GM19238 (cell line): ENCODE data around the gene ZBTB11.
"Not testable (repeated sequence)": the region's sequence is repeated elsewhere in the genome, so short reads cannot be mapped to it uniquely, and the experiment has no call there.

ENCODE experiments used
- DNase-seq: peaks from one replicate; pipeline ENCODE4 v3.0.0; 2011; ENCODE audit warnings: low spot score; ENCODE audit not compliant: insufficient read length

Gene ZBTB11

DNA sequence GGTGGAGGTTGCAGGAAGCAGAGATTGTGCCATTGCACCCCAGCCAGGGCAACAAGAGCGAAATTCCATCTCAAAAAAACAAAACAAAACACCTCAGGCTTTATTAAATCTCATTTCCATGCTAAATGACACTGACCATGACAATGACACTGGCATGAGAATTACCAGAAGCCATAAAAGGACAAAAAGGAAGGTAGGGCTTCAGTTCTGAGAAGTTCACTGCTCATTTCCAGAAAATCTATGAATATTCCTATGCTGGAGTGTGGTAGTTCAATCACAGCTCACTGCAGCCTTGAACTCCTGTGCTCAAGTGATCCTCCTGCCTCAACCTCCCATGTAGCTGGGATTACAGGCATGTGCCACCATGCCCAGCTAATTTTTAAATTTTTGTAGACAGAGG lies 58.2 kb downstream of the ZBTB11 start:
- DNase-seq = no peak

DNA sequence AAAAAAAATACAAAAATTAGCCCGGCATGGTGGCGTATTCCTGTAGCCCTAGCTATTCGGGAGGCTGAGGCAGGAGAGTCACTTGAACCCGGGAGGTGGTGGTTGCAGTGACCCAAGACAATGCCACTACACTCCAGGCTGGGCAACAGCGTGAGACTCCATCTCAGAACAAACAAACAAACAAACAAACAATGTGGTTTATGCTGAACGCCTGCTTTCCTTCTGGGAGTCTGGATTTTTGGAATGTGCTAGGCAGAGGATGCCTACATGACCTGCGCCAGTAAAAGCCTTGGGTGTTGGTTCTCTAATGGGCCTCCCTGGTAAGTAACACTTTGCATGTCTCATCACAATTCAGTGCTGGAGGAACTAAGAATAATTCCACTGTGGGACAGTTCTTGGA lies 59.5 kb downstream of the ZBTB11 start:
- no peak for DNase-seq

- no peak for DNase-seq
Observed at GRCh38 chr3:101615525-101615924, 61.4 kb downstream of the ZBTB11 start.

DNA sequence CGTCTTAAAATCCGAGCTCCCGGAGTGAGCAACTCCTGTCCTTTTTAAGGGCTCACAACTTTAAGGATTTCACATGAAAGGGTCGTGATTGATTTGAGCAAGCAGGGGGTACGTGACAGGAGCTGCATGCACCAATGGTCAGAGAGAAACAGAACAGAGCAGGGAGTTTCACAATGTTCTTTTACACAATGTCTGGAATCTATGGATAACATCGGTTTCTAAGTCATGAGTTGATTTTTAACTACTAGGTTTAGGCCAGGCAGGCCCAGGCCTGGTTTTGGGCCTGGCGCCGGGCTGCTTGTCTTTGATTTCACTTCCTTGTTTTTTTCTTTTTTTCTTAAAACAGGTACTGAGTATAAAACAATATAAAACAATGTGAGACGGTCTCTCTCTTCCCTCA lies 63.9 kb downstream of the ZBTB11 start:
- DNase-seq = not testable (repeated sequence)

GRCh38 chr3:101611023-101611422 lies 65.9 kb downstream of the ZBTB11 start:
- DNase-seq = no peak

- DNase-seq = not testable (repeated sequence)
Observed at GRCh38 chr3:101605398-101605797, 71.5 kb downstream of the ZBTB11 start.

- DNase-seq = no peak
Observed at GRCh38 chr3:101603184-101603583, 73.7 kb downstream of the ZBTB11 start.

GRCh38 chr3:101602731-101603130 lies 74.2 kb downstream of the ZBTB11 start:
- no peak for DNase-seq
